ENCODE results near the gene APOBEC3G. TPM values are rescaled to one million over a fixed set of nuclear protein-coding genes. Genes with fewer than 3 reads are reported as not detected.

Gene APOBEC3G
- total and polyA plus RNA-seq, 2 of the 4 experiments (the other 2 are of a cell fraction), result 5.3 to 7.0 TPM

- Histone ChIP-seq H3K23ac (ENCODE audit: low read depth, low read length) (no peak overlapping the region), H3K14ac (replicated peaks; ENCODE audit: low read depth, low read length) (no peak overlapping the region), H4K5ac (ENCODE audit: low read depth, low read length) (no peak overlapping the region), H3K4ac (ENCODE audit: low read depth, low read length) (no peak overlapping the region), H2AK9ac (replicated peaks; ENCODE audit: low read depth, low read length, poor library complexity) (no peak overlapping the region), H2BK20ac (ENCODE audit: low read depth, low read length) (no peak overlapping the region), H3K4me2 (ENCODE audit: low read depth, low read length) (no peak overlapping the region), H3K9me3 (ENCODE audit: control insufficient read depth, insufficient read depth, low read length) (no peaks in the 10 kb centered on the region), H2AFZ (replicated peaks; ENCODE audit: low read length, poor library complexity) (no peak overlapping the region), H3K27ac (ENCODE audit: insufficient read depth, low read length) (no peak overlapping the region), H4K8ac (ENCODE audit: low read depth in 2 of 2, low read length in 2 of 2) (no peak overlapping the region), H3K4me3 (ENCODE audit: insufficient read depth, low read depth, low read length) (no peak overlapping the region), H3K27me3 (ENCODE audit: control insufficient read depth, insufficient read depth, low read length) (no peaks in the 10 kb centered on the region), H3K9ac (ENCODE audit: low read depth, low read length) (no peak overlapping the region), H3K18ac (ENCODE audit: low read depth, low read length) (no peak overlapping the region), H2BK120ac (ENCODE audit: low read depth, low read length) (no peak overlapping the region), H3K9me1 (ENCODE audit: insufficient read depth, low read length) (no peaks in the 10 kb centered on the region), H2BK5ac (ENCODE audit: low read depth, low read length, poor library complexity, severe bottlenecking) (no peak overlapping the region), H4K91ac (ENCODE audit: insufficient read depth, low read depth, low read length) (no peak overlapping the region), H2AK5ac (ENCODE audit: low read depth, low read length) (no peak overlapping the region), H3K56ac (ENCODE audit: extremely low read depth, insufficient read depth, low read length) (no peak overlapping the region), H3K4me1 (ENCODE audit: control insufficient read depth, insufficient read depth, low read length) (no peaks in the 10 kb centered on the region), H3K79me1 (ENCODE audit: low read depth in 1 of 2, low read length in 2 of 2) (no peaks in the 10 kb centered on the region), H4K20me1 (ENCODE audit: insufficient read depth, low read length) (no peaks in the 10 kb centered on the region), H3K36me3 (ENCODE audit: control insufficient read depth, insufficient read depth, low read length) (peaks cover 4% of the 10 kb centered on the region; the same call in 1 of the 2 replicates), H2BK15ac (ENCODE audit: low read depth, low read length) (no peak overlapping the region)
- dilution Hi-C loops (cut with HindIII; ENCODE audit: low sequenced_read_pairs, unreplicated experiment) (no loop called here), intact Hi-C loops (cut with micrococcal nuclease) (no loop called here), in situ Hi-C loops (cut with MboI; ENCODE audit: low sequenced_read_pairs) (no loop called here)
- POLR2A ChIA-PET (ENCODE audit: unreplicated experiment), result no interaction called here
- CTCF ChIA-PET, result no interaction called here
- ATAC-seq (ENCODE audit: low read depth) (peak; percentile 71), DNase-seq (no peak)
- no peak for TF ChIP-seq FOS (IDR thresholded peaks at IDR 0.05; ENCODE audit: low read depth, low read length)
- TF ChIP-seq MAZ (IDR thresholded peaks at IDR 0.05; ENCODE audit: borderline replicate concordance, low read depth, low read length), result no peak
- no peak for TF ChIP-seq RCOR1 (IDR thresholded peaks at IDR 0.05; ENCODE audit: insufficient replicate concordance, low read length)
- no peak for TF ChIP-seq SMC3 (IDR thresholded peaks at IDR 0.05; ENCODE audit: low read depth, low read length)
- no peak for TF ChIP-seq MAFK (IDR thresholded peaks at IDR 0.05; ENCODE audit: low read depth, low read length)
- no peak for TF ChIP-seq CEBPB (IDR thresholded peaks at IDR 0.05; ENCODE audit: low read depth, low read length)
- no peak for TF ChIP-seq CHD1 (IDR thresholded peaks at IDR 0.05; ENCODE audit: low read depth, low read length)
- TF ChIP-seq ELK1 (IDR thresholded peaks at IDR 0.05; ENCODE audit: borderline replicate concordance, low read depth, low read length), result no peak
- no peak for TF ChIP-seq NFE2L2 (IDR thresholded peaks at IDR 0.05; ENCODE audit: low read depth, low read length)
- TF ChIP-seq USF2 (IDR thresholded peaks at IDR 0.05; ENCODE audit: low read depth, low read length), result no peak
- TF ChIP-seq RAD21 (IDR thresholded peaks at IDR 0.05; ENCODE audit: low read length), result no peak
- TF ChIP-seq BHLHE40 (IDR thresholded peaks at IDR 0.05; ENCODE audit: low read depth, low read length), result no peak
- no peak for TF ChIP-seq POLR2A (IDR thresholded peaks at IDR 0.05; ENCODE audit: low read depth, low read length)
- TF ChIP-seq MXI1 (IDR thresholded peaks at IDR 0.05; ENCODE audit: borderline replicate concordance, low read depth, low read length), result no peak
- no peak for TF ChIP-seq CTCF (conservative IDR thresholded peaks at IDR 0.05; ENCODE audit: low read depth, low read length)
- 83% methylated on average over 2 of the region's 11 CpGs; no CpG with 5 or more reads in 1 of the 2 experiments for WGBS, 2 experiments (ENCODE audit: extremely low coverage in 2 of 2, insufficient read length in 1 of 2)
- no TSS peak for BruUV-seq (replicated peaks)
Measured at GRCh38 chr22:39028281-39028680, 48.8 kb upstream of the APOBEC3G start.
